CD4-positive, alpha-beta T cell treated with Interleukin-2 at 100 ng/mL for 4 hours (primary cell): ENCODE measurements around the gene ADARB2.

Experiments used
- DNase-seq: peaks from one replicate; pipeline ENCODE4 v3.0.0-alpha.2; 2020; ENCODE audit warnings: low spot score

ADARB2 gene

GRCh38 chr10:1206101-1206500 lies 531.2 kb downstream of the ADARB2 start:
- no peak for DNase-seq

GRCh38 chr10:1205450-1206030 lies 531.8 kb downstream of the ADARB2 start:
- no peak for DNase-seq

GRCh38 chr10:1204434-1205326 lies 532.6 kb downstream of the ADARB2 start:
- no peak for DNase-seq

- DNase-seq = no peak
Measured at GRCh38 chr10:1203704-1204103, 533.6 kb downstream of the ADARB2 start.

GRCh38 chr10:1203216-1203615 lies 534.1 kb downstream of the ADARB2 start:
- no peak for DNase-seq

- DNase-seq = no peak
Measured at GRCh38 chr10:1202343-1202742, 535.0 kb downstream of the ADARB2 start.

- no peak for DNase-seq
Measured at GRCh38 chr10:1200866-1201807, 536.2 kb downstream of the ADARB2 start.

GRCh38 chr10:1199897-1200721 lies 537.2 kb downstream of the ADARB2 start:
- DNase-seq = no peak

- DNase-seq = no peak
Measured at GRCh38 chr10:1199345-1199673, 538.0 kb downstream of the ADARB2 start.

GRCh38 chr10:1198453-1199344 lies 538.6 kb downstream of the ADARB2 start:
- DNase-seq = no peak

GRCh38 chr10:1197384-1197783 lies 539.9 kb downstream of the ADARB2 start:
- no peak for DNase-seq

- no peak for DNase-seq
Measured at GRCh38 chr10:1196656-1197055, 540.7 kb downstream of the ADARB2 start.

- DNase-seq = no peak
Measured at GRCh38 chr10:1195828-1196227, 541.5 kb downstream of the ADARB2 start.

GRCh38 chr10:1194161-1194560 lies 543.2 kb downstream of the ADARB2 start:
- DNase-seq = no peak

GRCh38 chr10:1193561-1193960 lies 543.8 kb downstream of the ADARB2 start:
- peak; percentile 4 for DNase-seq

GRCh38 chr10:1191752-1192151 lies 545.6 kb downstream of the ADARB2 start:
- DNase-seq = no peak

- no peak for DNase-seq
Measured at GRCh38 chr10:1190791-1191490, 546.4 kb downstream of the ADARB2 start.

GRCh38 chr10:1190052-1190395 lies 547.3 kb downstream of the ADARB2 start:
- DNase-seq = no peak

GRCh38 chr10:1189166-1190051 lies 547.9 kb downstream of the ADARB2 start:
- DNase-seq = no peak
